Immature natural killer cell (primary cell): ENCODE data around the gene GPR55. TPM values are rescaled to one million over a fixed set of nuclear protein-coding genes. Genes with fewer than 3 reads are reported as not detected.

Experiments
- DNase-seq, 3 donors: peaks; one replicate each; pipeline ENCODE4 v3.0.0; 2022; ENCODE audit warnings: mixed read lengths in 1 of 3
- H3K27ac Mint-ChIP-seq, 6 donors: one replicate each; pipeline ENCODE4 v1.8.0; 2020; ENCODE audit warnings: mixed read lengths in 6 of 6, mild to moderate bottlenecking in 5 of 6, inconsistent platforms in 4 of 6, moderate library complexity in 3 of 6
- H3K27me3 Mint-ChIP-seq, 3 donors: one replicate each; pipeline ENCODE4 v1.8.0; 2020 to 2021; ENCODE audit warnings: low read depth in 3 of 3, mild to moderate bottlenecking in 3 of 3, mixed read lengths in 3 of 3, moderate library complexity in 3 of 3, inconsistent platforms in 1 of 3
- H3K36me3 Mint-ChIP-seq, 3 donors: one replicate each; pipeline ENCODE4 v1.8.0; 2020; ENCODE audit warnings: mixed read lengths in 3 of 3, inconsistent platforms in 2 of 3, mild to moderate bottlenecking in 2 of 3
- H3K4me1 Mint-ChIP-seq, 2 donors: one replicate each; pipeline ENCODE4 v1.8.0; 2020; ENCODE audit warnings: inconsistent platforms in 2 of 2, mild to moderate bottlenecking in 2 of 2, mixed read lengths in 2 of 2, moderate library complexity in 1 of 2
- H3K4me3 Mint-ChIP-seq, 5 donors: one replicate each; pipeline ENCODE4 v1.8.0; 2020; ENCODE audit warnings: mild to moderate bottlenecking in 5 of 5, mixed read lengths in 5 of 5, inconsistent platforms in 3 of 5, moderate library complexity in 3 of 5
- H3K9me3 Mint-ChIP-seq, 6 donors: one replicate each; pipeline ENCODE4 v1.8.0; 2020; ENCODE audit warnings: mild to moderate bottlenecking in 6 of 6, mixed read lengths in 6 of 6, inconsistent platforms in 4 of 6, moderate library complexity in 3 of 6
- polyA plus RNA-seq, 3 donors: library from polyadenylated mRNA; unstranded; fragments of 300-500 nt; fragmentation: Illumina TruSeq; gene quantifications; one replicate each; pipeline ENCODE4 v1.2.3, GENCODE V29; 2021

GPR55 gene
- polyA plus RNA-seq, 3 donors from 2014 or later = not detected

DNA sequence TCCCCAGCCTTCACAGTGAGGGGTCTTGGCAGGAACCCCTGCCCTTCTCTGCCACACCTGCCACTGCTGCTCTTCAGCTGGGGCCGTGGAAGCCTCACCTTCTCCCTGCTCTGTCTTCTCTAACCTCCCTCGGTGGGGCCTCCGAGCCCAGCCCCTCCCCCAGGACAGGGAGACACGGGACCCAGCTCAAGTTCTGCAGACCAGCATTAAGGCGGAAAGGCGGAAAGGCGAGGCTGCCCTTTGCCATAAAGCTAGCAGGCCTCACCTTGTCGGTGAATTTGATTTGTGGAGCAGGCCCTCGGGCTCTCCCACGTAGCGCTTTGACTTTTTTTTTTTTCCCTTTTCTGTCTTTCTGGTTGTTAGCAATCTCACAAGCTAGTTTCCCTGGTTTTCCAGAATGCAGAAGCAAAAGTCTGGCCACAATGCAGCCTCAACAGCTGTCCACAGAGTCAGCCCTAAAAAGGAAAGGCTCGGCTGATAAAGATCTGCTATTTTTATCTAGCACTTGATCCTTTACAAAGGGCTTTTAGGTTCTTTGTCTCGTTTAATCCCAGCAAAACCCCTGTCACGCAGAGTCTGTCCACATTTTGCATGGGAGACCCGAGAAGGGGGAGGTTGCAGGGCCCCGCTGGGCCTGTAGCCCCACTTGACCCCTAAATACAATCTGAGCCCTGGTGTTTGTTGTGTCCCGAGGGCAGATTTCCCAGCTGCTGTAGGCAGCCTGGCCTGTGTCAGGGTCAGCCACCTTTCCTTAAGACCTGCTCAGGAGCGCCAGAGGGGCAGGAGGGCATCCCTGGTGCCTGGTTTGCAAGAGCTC lies 54.3 kb downstream of the GPR55 start:
- no peak for DNase-seq
- no peaks in the 10 kb centered on the region for H3K9me3 Mint-ChIP-seq
- peaks cover 12 to 19% of the 10 kb centered on the region in 2 donors for H3K4me1 Mint-ChIP-seq
- no peak overlapping the region for H3K4me3 Mint-ChIP-seq
- peaks cover 13 to 27% (median 19%) of the 10 kb centered on the region in 3 donors for H3K27me3 Mint-ChIP-seq
- H3K36me3 Mint-ChIP-seq = no peaks in the 10 kb centered on the region
- H3K27ac Mint-ChIP-seq = no peak overlapping the region

- no peaks in the 10 kb centered on the region for H3K36me3 Mint-ChIP-seq
- H3K27me3 Mint-ChIP-seq = peaks cover 15 to 25% (median 17%) of the 10 kb centered on the region in 3 donors
- H3K27ac Mint-ChIP-seq = no peak overlapping the region
- H3K4me3 Mint-ChIP-seq = no peak overlapping the region
- DNase-seq = no peak
- H3K9me3 Mint-ChIP-seq = no peaks in the 10 kb centered on the region
- H3K4me1 Mint-ChIP-seq = peaks cover 18 to 24% of the 10 kb centered on the region in 2 donors
These were observed 55.0 kb downstream of the GPR55 start for GRCh38 chr2:230869914-230870543.

- peaks cover 18 to 22% (median 20%) of the 10 kb centered on the region in 3 donors for H3K27me3 Mint-ChIP-seq
- H3K27ac Mint-ChIP-seq = no peak overlapping the region
- no peaks in the 10 kb centered on the region for H3K9me3 Mint-ChIP-seq
- no peaks in the 10 kb centered on the region for H3K36me3 Mint-ChIP-seq
- no peak overlapping the region for H3K4me3 Mint-ChIP-seq
- no peak for DNase-seq
- H3K4me1 Mint-ChIP-seq = peaks cover 24 to 29% of the 10 kb centered on the region in 2 donors
These were observed 55.8 kb downstream of the GPR55 start for GRCh38 chr2:230868947-230869913.

DNA sequence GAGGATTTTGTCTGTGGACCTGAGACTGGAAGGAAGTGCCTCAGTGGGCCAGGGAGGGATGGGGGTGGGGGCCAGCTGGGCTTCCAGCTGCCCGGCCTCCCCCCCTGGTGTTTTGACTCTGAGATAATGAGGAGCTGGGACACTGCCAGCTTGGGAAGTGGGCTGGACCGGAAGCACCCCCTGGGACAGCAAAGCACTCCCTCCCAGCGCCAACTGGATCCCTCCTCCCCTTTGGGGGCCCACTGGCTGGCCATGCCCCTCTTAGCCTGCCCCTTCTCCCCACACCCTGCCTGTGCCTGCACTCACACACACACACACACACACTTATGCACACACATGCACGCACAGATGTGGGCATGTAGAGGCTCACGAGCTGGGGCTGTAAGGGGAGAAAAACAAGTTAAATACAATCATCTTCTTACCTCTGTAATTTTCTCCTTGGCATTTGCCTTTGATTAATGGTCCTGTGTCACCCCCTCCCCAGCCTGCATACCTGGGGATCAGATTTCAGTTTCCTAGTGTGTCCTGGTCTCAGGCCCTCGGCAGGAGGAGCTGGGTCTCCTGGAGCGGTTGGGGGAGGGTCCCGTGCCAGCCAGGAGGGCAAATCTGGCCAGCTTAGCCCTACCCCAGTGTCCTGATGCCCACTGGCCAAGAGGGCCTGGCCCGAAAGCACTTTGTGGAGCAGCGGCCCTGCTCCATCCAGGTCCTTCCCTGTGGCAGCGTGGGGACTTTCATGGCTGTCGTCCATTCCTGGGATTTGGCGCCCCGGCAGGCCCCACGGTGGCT lies 56.7 kb downstream of the GPR55 start:
- H3K4me3 Mint-ChIP-seq = no peak overlapping the region
- DNase-seq = no peak
- H3K27ac Mint-ChIP-seq = peak overlapping the region in 1 of 6 donors; percentile 22
- H3K4me1 Mint-ChIP-seq = peaks cover 33 to 38% of the 10 kb centered on the region in 2 donors
- H3K36me3 Mint-ChIP-seq = no peaks in the 10 kb centered on the region
- H3K27me3 Mint-ChIP-seq = peaks cover 20 to 24% (median 22%) of the 10 kb centered on the region in 3 donors
- H3K9me3 Mint-ChIP-seq = no peaks in the 10 kb centered on the region

GRCh38 chr2:230866756-230867523 lies 58.1 kb downstream of the GPR55 start:
- no peaks in the 10 kb centered on the region for H3K9me3 Mint-ChIP-seq
- H3K27ac Mint-ChIP-seq = peak overlapping the region in 5 of 6 donors; percentile 9 to 84 (median 62)
- peaks cover 44 to 46% of the 10 kb centered on the region in 2 donors for H3K4me1 Mint-ChIP-seq
- H3K4me3 Mint-ChIP-seq = peak overlapping the region; percentile 34 to 65 (median 60)
- peak; percentile 43 to 65 (median 54) for DNase-seq
- no peaks in the 10 kb centered on the region for H3K36me3 Mint-ChIP-seq
- peaks cover 17 to 31% (median 18%) of the 10 kb centered on the region in 3 donors for H3K27me3 Mint-ChIP-seq

GRCh38 chr2:230865766-230866755 lies 59.0 kb downstream of the GPR55 start:
- Mint-ChIP-seq H3K27me3 (peaks cover 21 to 39% (median 26%) of the 10 kb centered on the region in 3 donors), H3K27ac (peak overlapping the region in 3 of 6 donors; percentile 53 to 78 (median 69)), H3K9me3 (no peaks in the 10 kb centered on the region), H3K4me1 (peaks cover 49 to 52% of the 10 kb centered on the region in 2 donors), H3K4me3 (peak overlapping the region; percentile 60 to 81 (median 76)), H3K36me3 (no peaks in the 10 kb centered on the region)
- DNase-seq = peak; percentile 43 to 51 (median 47)

- H3K9me3 Mint-ChIP-seq = no peaks in the 10 kb centered on the region
- H3K27me3 Mint-ChIP-seq = peaks cover 21 to 45% (median 31%) of the 10 kb centered on the region in 3 donors
- peak overlapping the region; percentile 60 to 81 (median 76) for H3K4me3 Mint-ChIP-seq
- peaks cover 49 to 54% of the 10 kb centered on the region in 2 donors for H3K4me1 Mint-ChIP-seq
- H3K36me3 Mint-ChIP-seq = no peaks in the 10 kb centered on the region
- peak in 1 of 3 donors; percentile 14 for DNase-seq
- H3K27ac Mint-ChIP-seq = peak overlapping the region in 3 of 6 donors; percentile 69 to 73 (median 71)
These were observed 59.7 kb downstream of the GPR55 start for GRCh38 chr2:230865307-230865765.

- no peaks in the 10 kb centered on the region for H3K36me3 Mint-ChIP-seq
- peaks cover 21 to 44% (median 34%) of the 10 kb centered on the region in 3 donors for H3K27me3 Mint-ChIP-seq
- H3K4me3 Mint-ChIP-seq = peak within 1 kb of the TSS; percentile 82 to 90 (median 86)
- DNase-seq = peak; percentile 44 to 53 (median 49)
- peak within 1 kb of the TSS in 5 of 6 donors; percentile 61 to 80 (median 71) for H3K27ac Mint-ChIP-seq
- H3K4me1 Mint-ChIP-seq = peaks cover 49 to 54% of the 10 kb centered on the region in 2 donors
- H3K9me3 Mint-ChIP-seq = no peaks in the 10 kb centered on the region
These were observed 60.3 kb downstream of the GPR55 start, which contains the start of gene ITM2C for GRCh38 chr2:230864605-230865306. Gene ITM2C (plus strand): TSS chr2:230864942. CDS start chr2:230865026, 84 bp downstream.

GRCh38 chr2:230864122-230864604 lies 60.9 kb downstream of the GPR55 start:
- Mint-ChIP-seq H3K4me3 (peak overlapping the region; percentile 82 to 90 (median 86)), H3K27me3 (peaks cover 25 to 45% (median 40%) of the 10 kb centered on the region in 3 donors), H3K27ac (peak overlapping the region in 3 of 6 donors; percentile 61 to 80 (median 67)), H3K36me3 (no peaks in the 10 kb centered on the region), H3K9me3 (no peaks in the 10 kb centered on the region), H3K4me1 (peaks cover 49 to 54% of the 10 kb centered on the region in 2 donors)
- DNase-seq = no peak

DNA sequence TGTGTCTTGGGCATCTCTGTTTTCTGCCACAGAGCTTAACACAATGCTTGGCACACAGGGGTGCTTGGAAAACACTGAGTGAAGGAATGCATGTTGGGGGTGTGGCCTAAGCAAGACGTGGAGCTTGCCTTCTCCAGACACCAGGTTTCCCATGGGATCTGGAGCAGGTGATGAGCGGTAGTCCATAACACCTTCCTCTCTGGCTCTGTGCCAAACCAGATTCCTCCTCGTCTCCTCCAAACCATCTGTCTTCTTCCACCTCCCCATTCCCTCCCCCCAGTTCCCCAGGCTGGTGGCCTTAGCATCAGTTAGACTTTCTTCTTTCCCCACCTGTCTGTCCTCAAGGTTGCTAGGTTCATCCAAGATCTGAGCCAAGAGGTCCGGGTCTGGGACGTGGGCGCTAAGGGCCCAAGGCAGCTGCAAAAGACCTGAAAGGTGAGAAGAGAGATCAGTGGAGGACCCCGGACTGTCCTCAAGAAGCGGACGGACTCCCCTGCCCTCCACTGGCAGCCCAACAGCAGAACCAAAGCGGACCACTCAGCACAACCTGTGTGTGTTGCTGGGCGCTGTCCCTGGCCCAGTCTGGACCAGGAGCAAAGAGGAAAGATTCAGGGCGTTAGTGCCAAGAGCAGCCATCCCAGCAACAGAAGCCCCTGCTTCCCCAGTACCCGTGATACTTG lies 61.5 kb downstream of the GPR55 start:
- Mint-ChIP-seq H3K27me3 (peaks cover 23 to 46% (median 38%) of the 10 kb centered on the region in 3 donors), H3K27ac (no peak overlapping the region), H3K4me3 (peak overlapping the region; percentile 47 to 90 (median 86)), H3K9me3 (no peaks in the 10 kb centered on the region), H3K4me1 (peaks cover 49 to 54% of the 10 kb centered on the region in 2 donors), H3K36me3 (no peaks in the 10 kb centered on the region)
- DNase-seq = no peak
